Activated naive CD8-positive, alpha-beta T cell (primary cell): Measurements from ENCODE around the gene ATPAF1.

Experiments
- H3K27ac Mint-ChIP-seq: one replicate; pipeline ENCODE4 v1.8.0; 2021; ENCODE audit warnings: mixed read lengths
- H3K27me3 Mint-ChIP-seq: one replicate; pipeline ENCODE4 v1.8.0; 2021; ENCODE audit warnings: mixed read lengths
- H3K36me3 Mint-ChIP-seq: one replicate; pipeline ENCODE4 v1.8.0; 2021; ENCODE audit warnings: mixed read lengths
- H3K4me1 Mint-ChIP-seq: one replicate; pipeline ENCODE4 v1.8.0; 2021; ENCODE audit warnings: low read depth, mixed read lengths
- H3K4me3 Mint-ChIP-seq: one replicate; pipeline ENCODE4 v1.8.0; 2021; ENCODE audit warnings: mild to moderate bottlenecking, mixed read lengths
- H3K9me3 Mint-ChIP-seq: one replicate; pipeline ENCODE4 v1.8.0; 2021; ENCODE audit warnings: low read depth, mixed read lengths

ATPAF1 gene

GRCh38 chr1:46617108-46617800 is 50.9 kb downstream of the ATPAF1 start:
- Mint-ChIP-seq H3K4me1 (peaks cover 43% of the 10 kb centered on the region), H3K27me3 (no peaks in the 10 kb centered on the region)

GRCh38 chr1:46616277-46617107 is 51.7 kb downstream of the ATPAF1 start, which contains the start of gene MOB3C:
Gene MOB3C, minus strand, starts transcription at chr1:46616811. Its CDS starts 3,490 bp downstream, at chr1:46613321.
- H3K4me3 Mint-ChIP-seq = peak within 1 kb of the TSS; percentile 90
- H3K27ac Mint-ChIP-seq = peak within 1 kb of the TSS; percentile 91
- H3K9me3 Mint-ChIP-seq = no peaks in the 10 kb centered on the region
- peaks cover 46% of the 10 kb centered on the region for H3K4me1 Mint-ChIP-seq
- no peaks in the 10 kb centered on the region for H3K36me3 Mint-ChIP-seq
- H3K27me3 Mint-ChIP-seq = no peaks in the 10 kb centered on the region

More at GRCh38 chr1:46617108-46617800, 50.9 kb downstream of the ATPAF1 start:
- H3K4me3 Mint-ChIP-seq = peak overlapping the region; percentile 90
- no peaks in the 10 kb centered on the region for H3K9me3 Mint-ChIP-seq
- no peaks in the 10 kb centered on the region for H3K36me3 Mint-ChIP-seq
- peak overlapping the region; percentile 91 for H3K27ac Mint-ChIP-seq

GRCh38 chr1:46615735-46616134 is 52.4 kb downstream of the ATPAF1 start:
- peak overlapping the region; percentile 90 for H3K4me3 Mint-ChIP-seq
- H3K4me1 Mint-ChIP-seq = peaks cover 53% of the 10 kb centered on the region

GRCh38 chr1:46615088-46615487 is 53.1 kb downstream of the ATPAF1 start:
- H3K27ac Mint-ChIP-seq = no peak overlapping the region
- H3K9me3 Mint-ChIP-seq = no peaks in the 10 kb centered on the region
- no peaks in the 10 kb centered on the region for H3K27me3 Mint-ChIP-seq
- H3K4me3 Mint-ChIP-seq = peak overlapping the region; percentile 90
- peaks cover 55% of the 10 kb centered on the region for H3K4me1 Mint-ChIP-seq
- no peaks in the 10 kb centered on the region for H3K36me3 Mint-ChIP-seq

More at GRCh38 chr1:46615735-46616134, 52.4 kb downstream of the ATPAF1 start:
- Mint-ChIP-seq H3K9me3 (no peaks in the 10 kb centered on the region), H3K27me3 (no peaks in the 10 kb centered on the region), H3K36me3 (no peaks in the 10 kb centered on the region), H3K27ac (peak overlapping the region; percentile 90)

- Mint-ChIP-seq H3K4me1 (peaks cover 57% of the 10 kb centered on the region), H3K9me3 (no peaks in the 10 kb centered on the region), H3K27me3 (no peaks in the 10 kb centered on the region), H3K36me3 (peaks cover 3% of the 10 kb centered on the region), H3K4me3 (no peak overlapping the region), H3K27ac (peak overlapping the region; percentile 22)
These were observed 53.6 kb downstream of the ATPAF1 start for GRCh38 chr1:46614604-46614984.

GRCh38 chr1:46613661-46614603 is 54.2 kb downstream of the ATPAF1 start:
- H3K4me3 Mint-ChIP-seq = peak overlapping the region; percentile 17
- peak overlapping the region; percentile 22 for H3K27ac Mint-ChIP-seq
- peaks cover 3% of the 10 kb centered on the region for H3K36me3 Mint-ChIP-seq
- peaks cover 56% of the 10 kb centered on the region for H3K4me1 Mint-ChIP-seq
- no peaks in the 10 kb centered on the region for H3K9me3 Mint-ChIP-seq
- no peaks in the 10 kb centered on the region for H3K27me3 Mint-ChIP-seq

GRCh38 chr1:46612937-46613660 is 55.1 kb downstream of the ATPAF1 start:
- H3K9me3 Mint-ChIP-seq = no peaks in the 10 kb centered on the region
- H3K27ac Mint-ChIP-seq = no peak overlapping the region
- H3K36me3 Mint-ChIP-seq = peaks cover 3% of the 10 kb centered on the region
- no peaks in the 10 kb centered on the region for H3K27me3 Mint-ChIP-seq
- peak overlapping the region; percentile 14 for H3K4me3 Mint-ChIP-seq
- peaks cover 53% of the 10 kb centered on the region for H3K4me1 Mint-ChIP-seq

GRCh38 chr1:46611691-46612221 is 56.4 kb downstream of the ATPAF1 start:
- H3K9me3 Mint-ChIP-seq = no peaks in the 10 kb centered on the region
- H3K4me1 Mint-ChIP-seq = peaks cover 46% of the 10 kb centered on the region

GRCh38 chr1:46607345-46608130 is 60.6 kb downstream of the ATPAF1 start:
- Mint-ChIP-seq H3K27me3 (no peaks in the 10 kb centered on the region), H3K27ac (no peak overlapping the region), H3K4me1 (peaks cover 49% of the 10 kb centered on the region), H3K4me3 (no peak overlapping the region), H3K36me3 (peaks cover 3% of the 10 kb centered on the region), H3K9me3 (no peaks in the 10 kb centered on the region)

More at GRCh38 chr1:46611691-46612221, 56.4 kb downstream of the ATPAF1 start:
- H3K4me3 Mint-ChIP-seq = no peak overlapping the region
- peaks cover 3% of the 10 kb centered on the region for H3K36me3 Mint-ChIP-seq
- no peak overlapping the region for H3K27ac Mint-ChIP-seq
- H3K27me3 Mint-ChIP-seq = no peaks in the 10 kb centered on the region

GRCh38 chr1:46606255-46606965 is 61.8 kb downstream of the ATPAF1 start:
- peaks cover 3% of the 10 kb centered on the region for H3K36me3 Mint-ChIP-seq
- no peaks in the 10 kb centered on the region for H3K27me3 Mint-ChIP-seq
- peaks cover 52% of the 10 kb centered on the region for H3K4me1 Mint-ChIP-seq
- no peak overlapping the region for H3K27ac Mint-ChIP-seq
- H3K4me3 Mint-ChIP-seq = no peak overlapping the region
- no peaks in the 10 kb centered on the region for H3K9me3 Mint-ChIP-seq

GRCh38 chr1:46605232-46605631 is 62.9 kb downstream of the ATPAF1 start:
- Mint-ChIP-seq H3K27me3 (no peaks in the 10 kb centered on the region), H3K4me1 (peaks cover 53% of the 10 kb centered on the region), H3K27ac (peak overlapping the region; percentile 22), H3K9me3 (no peaks in the 10 kb centered on the region), H3K36me3 (peaks cover 3% of the 10 kb centered on the region), H3K4me3 (peak overlapping the region; percentile 92)

- H3K27me3 Mint-ChIP-seq = no peaks in the 10 kb centered on the region
- peaks cover 63% of the 10 kb centered on the region for H3K4me1 Mint-ChIP-seq
- no peaks in the 10 kb centered on the region for H3K36me3 Mint-ChIP-seq
- peak within 1 kb of the TSS; percentile 92 for H3K4me3 Mint-ChIP-seq
- H3K27ac Mint-ChIP-seq = peak within 1 kb of the TSS; percentile 83
- H3K9me3 Mint-ChIP-seq = no peaks in the 10 kb centered on the region
These were observed 64.2 kb downstream of the ATPAF1 start, which contains the start of gene MKNK1 for GRCh38 chr1:46603858-46604549. Gene MKNK1, minus strand, starts transcription at chr1:46604268. Its CDS starts 20,941 bp downstream, at chr1:46583327.
